ENCODE results near the gene CEP85.
A peak's percentile ranks its signal among the peaks of the same experiment; 100 is the strongest.

Gene CEP85

GRCh38 chr1:26233903-26234643, at the start of gene CEP85:
Gene CEP85 (plus strand): TSS chr1:26234200. CDS start chr1:26239784, 5,584 bp downstream.
- DNase-seq (ENCODE audit: low spot score) = peak; percentile 93

GRCh38 chr1:26184883-26185282, 49.1 kb upstream of the CEP85 start:
- no peak for DNase-seq (ENCODE audit: low spot score)

GRCh38 chr1:26187882-26188281, 46.1 kb upstream of the CEP85 start:
- DNase-seq (ENCODE audit: low spot score) = no peak

GRCh38 chr1:26188477-26188876, 45.5 kb upstream of the CEP85 start:
- DNase-seq (ENCODE audit: low spot score) = no peak

GRCh38 chr1:26189331-26189730, 44.7 kb upstream of the CEP85 start:
- DNase-seq (ENCODE audit: low spot score) = no peak

GRCh38 chr1:26189751-26190275, 44.2 kb upstream of the CEP85 start:
- DNase-seq (ENCODE audit: low spot score) = no peak

GRCh38 chr1:26190373-26190987, 43.5 kb upstream of the CEP85 start, which contains the start of gene CATSPER4:
Gene CATSPER4 (plus strand): TSS chr1:26190602. CDS start chr1:26190628, 26 bp downstream.
- no peak for DNase-seq (ENCODE audit: low spot score)

- no peak for DNase-seq (ENCODE audit: low spot score)
Measured at GRCh38 chr1:26191739-26192138, 42.3 kb upstream of the CEP85 start.

GRCh38 chr1:26195805-26196204, 38.2 kb upstream of the CEP85 start:
- no peak for DNase-seq (ENCODE audit: low spot score)

GRCh38 chr1:26197301-26197700, 36.7 kb upstream of the CEP85 start:
- no peak for DNase-seq (ENCODE audit: low spot score)

- DNase-seq (ENCODE audit: low spot score) = no peak
Measured at GRCh38 chr1:26197813-26198212, 36.2 kb upstream of the CEP85 start.

GRCh38 chr1:26200413-26200812, 33.6 kb upstream of the CEP85 start:
- no peak for DNase-seq (ENCODE audit: low spot score)

- DNase-seq (ENCODE audit: low spot score) = no peak
Measured at GRCh38 chr1:26203642-26204318, 30.2 kb upstream of the CEP85 start.

- DNase-seq (ENCODE audit: low spot score) = no peak
Measured at GRCh38 chr1:26210147-26210870, 23.7 kb upstream of the CEP85 start.

GRCh38 chr1:26212726-26213125, 21.3 kb upstream of the CEP85 start:
- DNase-seq (ENCODE audit: low spot score) = no peak

GRCh38 chr1:26213335-26213905, 20.6 kb upstream of the CEP85 start:
- no peak for DNase-seq (ENCODE audit: low spot score)

- no peak for DNase-seq (ENCODE audit: low spot score)
Measured at GRCh38 chr1:26215246-26215645, 18.8 kb upstream of the CEP85 start.

GRCh38 chr1:26218906-26219494, 15.0 kb upstream of the CEP85 start:
- no peak for DNase-seq (ENCODE audit: low spot score)

- DNase-seq (ENCODE audit: low spot score) = no peak
Measured at GRCh38 chr1:26220199-26220912, 13.6 kb upstream of the CEP85 start.

GRCh38 chr1:26221094-26221493, 12.9 kb upstream of the CEP85 start:
- DNase-seq (ENCODE audit: low spot score) = no peak

GRCh38 chr1:26224606-26225005, 9.4 kb upstream of the CEP85 start:
- no peak for DNase-seq (ENCODE audit: low spot score)
